Epithelial cell of esophagus (primary cell): ENCODE data around the gene JAK1.

Source experiments
- DNase-seq: peaks from one replicate; pipeline ENCODE4 v3.0.0; 2010; ENCODE audit warnings: low read depth
- H3K4me3 ChIP-seq: 2 replicates; pipeline ENCODE4 v1.5.1; 2011; ENCODE audit warnings: mild to moderate bottlenecking, low read length, control low read depth
- CTCF ChIP-seq: IDR thresholded peaks from 2 replicates; pipeline ENCODE4 v1.5.1; 2011; ENCODE audit warnings: low read depth, mild to moderate bottlenecking, low read length, control low read depth, inconsistent platforms; ENCODE audit not compliant: insufficient read depth; ENCODE audit errors: missing control alignments

The JAK1 gene

GRCh38 chr1:64948905-64949833 is 17.2 kb downstream of the JAK1 start:
- H3K4me3 ChIP-seq = no peak overlapping the region
- TF ChIP-seq CTCF = no peak
- peak; percentile 80 for DNase-seq

- no peak for DNase-seq
- TF ChIP-seq CTCF = no peak
- no peak overlapping the region for H3K4me3 ChIP-seq
Measured at GRCh38 chr1:64948216-64948615, 18.1 kb downstream of the JAK1 start.

DNA sequence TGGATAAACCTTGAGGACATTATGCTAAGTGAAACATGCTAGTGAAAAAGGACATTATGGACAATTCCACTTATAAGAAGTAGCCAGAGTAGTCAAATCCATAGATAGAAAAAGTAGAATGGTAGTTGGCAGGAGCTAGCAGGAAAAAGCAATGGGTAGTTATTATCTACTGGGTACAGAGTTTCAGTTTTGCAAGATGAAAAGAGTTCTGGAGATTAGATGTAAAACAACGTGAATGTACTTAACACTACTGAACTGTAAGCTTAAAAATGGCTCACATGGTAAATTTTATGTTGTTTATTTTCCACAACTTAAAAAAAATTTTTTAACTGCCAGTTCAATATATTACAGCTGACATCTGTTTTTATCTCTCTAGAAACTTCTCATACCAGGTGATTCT is 19.4 kb downstream of the JAK1 start:
- H3K4me3 ChIP-seq = no peak overlapping the region
- no peak for TF ChIP-seq CTCF
- DNase-seq = no peak

GRCh38 chr1:64944913-64945312 is 21.4 kb downstream of the JAK1 start:
- no peak overlapping the region for H3K4me3 ChIP-seq
- no peak for TF ChIP-seq CTCF
- no peak for DNase-seq

DNA sequence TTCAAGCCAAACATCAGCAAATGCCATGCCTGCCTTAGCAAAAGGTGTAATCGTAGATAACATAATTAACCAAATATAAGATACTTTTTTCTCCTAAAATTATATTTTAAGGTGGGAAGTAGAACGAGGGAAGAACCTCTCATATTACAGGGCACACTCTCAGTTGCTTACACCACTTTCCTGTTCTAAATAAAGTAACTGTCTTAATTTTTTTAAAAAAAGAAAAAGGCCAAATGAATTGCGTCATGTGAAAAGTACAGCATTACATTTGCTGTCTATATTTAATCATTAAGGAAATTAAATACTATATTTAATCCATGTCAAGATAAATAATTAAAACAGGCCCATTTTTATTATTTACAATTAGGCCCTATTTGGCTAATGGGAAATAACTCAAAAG is 23.7 kb downstream of the JAK1 start:
- TF ChIP-seq CTCF = no peak
- DNase-seq = no peak
- H3K4me3 ChIP-seq = no peak overlapping the region

- TF ChIP-seq CTCF = no peak
Measured at GRCh38 chr1:64942118-64942517, 24.2 kb downstream of the JAK1 start.

More at GRCh38 chr1:64942118-64942517, 24.2 kb downstream of the JAK1 start:
- no peak for DNase-seq
- H3K4me3 ChIP-seq = no peak overlapping the region
